ENCODE data around the gene UNG.

DNA sequence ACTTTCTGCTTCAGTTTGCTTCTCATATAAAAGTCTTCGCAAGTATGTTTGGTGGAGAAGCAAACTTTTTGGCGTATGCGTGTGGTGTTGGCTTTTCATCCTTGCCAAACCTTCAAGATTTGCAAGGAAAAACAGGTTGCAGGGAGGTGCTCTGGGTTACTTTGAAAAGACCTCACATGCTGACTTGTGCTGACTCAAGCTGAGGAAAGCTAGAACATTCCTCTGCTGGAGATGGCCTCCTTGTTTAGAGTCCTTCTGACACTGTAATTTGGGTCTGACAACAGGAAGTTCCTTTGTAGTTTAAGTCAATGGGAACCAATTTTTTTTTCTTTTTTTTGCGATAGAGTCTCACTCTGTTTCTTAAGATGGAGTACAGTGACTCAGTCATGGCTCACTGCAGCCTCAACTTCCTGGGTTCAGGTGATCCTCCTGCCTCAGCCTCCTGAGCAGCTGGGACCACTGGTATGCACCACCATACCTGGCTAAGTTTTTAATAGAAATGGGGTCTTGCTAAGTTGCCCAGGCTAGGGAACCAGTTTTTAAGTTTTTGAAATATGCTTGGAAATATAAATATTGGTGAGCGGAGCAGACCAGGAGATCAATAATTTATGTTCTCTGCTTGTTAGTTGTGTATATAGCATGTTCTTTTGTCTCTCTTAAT is 16.4 kb downstream of the UNG start:
- TF ChIP-seq EZH2phosphoT487 (IDR thresholded peaks at IDR 0.05; ENCODE audit: insufficient read depth, low read depth) (no peak), EZH2 (IDR thresholded peaks at IDR 0.05; ENCODE audit: insufficient read depth, poor library complexity, severe bottlenecking) (no peak)

All from GM23248 (cell line).